ENCODE results near the gene ATP10A.

ATP10A gene

GRCh38 chr15:25812845-25813244 is 50.3 kb downstream of the ATP10A start:
- H3K27ac ChIP-seq (ENCODE audit: low read depth, low read length), result no peak overlapping the region
- H3K14ac ChIP-seq (ENCODE audit: low read length), result no peak overlapping the region
- whole genome bisulfite sequencing (ENCODE audit: extremely low coverage, insufficient coverage, insufficient read length), result no CpG with 5 or more reads among the region's 3 CpGs
- no peak overlapping the region for H4K8ac ChIP-seq (ENCODE audit: low read depth, low read length)
- no peaks in the 10 kb centered on the region for H3K27me3 ChIP-seq (ENCODE audit: insufficient read depth, low read length)
- no peak for DNase-seq
- H4K12ac ChIP-seq (ENCODE audit: low read depth, low read length), result no peak overlapping the region
- H3K79me1 ChIP-seq (ENCODE audit: low read length), result no peaks in the 10 kb centered on the region
- H2BK12ac ChIP-seq (ENCODE audit: low read length), result no peak overlapping the region
- H3K4me2 ChIP-seq (ENCODE audit: low read length), result no peak overlapping the region
- no peak overlapping the region for H4K91ac ChIP-seq (ENCODE audit: low read depth, low read length)
- no peak overlapping the region for H2BK5ac ChIP-seq (ENCODE audit: low read depth, low read length, poor library complexity)
- peaks cover 0 to 2% of the 10 kb centered on the region in 2 experiments for H3K4me1 ChIP-seq (ENCODE audit: control insufficient read depth in 1 of 2, insufficient read depth in 2 of 2, low read length in 2 of 2)
- H2AFZ ChIP-seq (ENCODE audit: insufficient read depth, low read length, poor library complexity), result no peak overlapping the region
- H3K18ac ChIP-seq (ENCODE audit: low read length), result no peak overlapping the region
- no peaks in the 10 kb centered on the region for H3K9me3 ChIP-seq (ENCODE audit: insufficient read depth, low read depth, low read length)
- no peak overlapping the region for H3K23ac ChIP-seq (ENCODE audit: low read length)
- H3K4me3 ChIP-seq (ENCODE audit: low read depth, low read length), result no peak overlapping the region
- no peaks in the 10 kb centered on the region for H3K36me3 ChIP-seq (ENCODE audit: control insufficient read depth in 1 of 2, insufficient read depth in 2 of 2, low read length in 2 of 2)
- no peak overlapping the region for H3K9ac ChIP-seq (ENCODE audit: low read length)
- H2AK5ac ChIP-seq (ENCODE audit: low read length), result no peak overlapping the region
- H2BK120ac ChIP-seq (ENCODE audit: insufficient read depth, low read length, poor library complexity), result no peak overlapping the region
- no peaks in the 10 kb centered on the region for H3K79me2 ChIP-seq (ENCODE audit: control insufficient read depth, insufficient read depth, low read length, poor library complexity)
- H3K4ac ChIP-seq (ENCODE audit: low read depth, low read length), result no peak overlapping the region

GRCh38 chr15:25812073-25812472 is 51.1 kb downstream of the ATP10A start:
- WGBS (ENCODE audit: extremely low coverage, insufficient coverage, insufficient read length), result no CpG with 5 or more reads among the region's 4 CpGs

GRCh38 chr15:25811481-25811906 is 51.6 kb downstream of the ATP10A start:
- H3K4me1 ChIP-seq (ENCODE audit: control insufficient read depth in 1 of 2, insufficient read depth in 2 of 2, low read length in 2 of 2), result peaks cover 0 to 2% of the 10 kb centered on the region in 2 experiments
- WGBS (ENCODE audit: extremely low coverage, insufficient coverage, insufficient read length), result no CpG with 5 or more reads among the region's 9 CpGs
- no peak overlapping the region for H3K4ac ChIP-seq (ENCODE audit: low read depth, low read length)
- no peak overlapping the region for H3K14ac ChIP-seq (ENCODE audit: low read length)
- no peak overlapping the region for H3K4me2 ChIP-seq (ENCODE audit: low read length)
- H3K27me3 ChIP-seq (ENCODE audit: insufficient read depth, low read length), result no peaks in the 10 kb centered on the region
- H3K79me1 ChIP-seq (ENCODE audit: low read length), result no peaks in the 10 kb centered on the region
- no peaks in the 10 kb centered on the region for H3K9me3 ChIP-seq (ENCODE audit: insufficient read depth, low read depth, low read length)
- no peak overlapping the region for H2BK12ac ChIP-seq (ENCODE audit: low read length)
- no peaks in the 10 kb centered on the region for H3K79me2 ChIP-seq (ENCODE audit: control insufficient read depth, insufficient read depth, low read length, poor library complexity)
- H3K9ac ChIP-seq (ENCODE audit: low read length), result no peak overlapping the region
- H2AFZ ChIP-seq (ENCODE audit: insufficient read depth, low read length, poor library complexity), result no peak overlapping the region
- H3K18ac ChIP-seq (ENCODE audit: low read length), result no peak overlapping the region
- H4K12ac ChIP-seq (ENCODE audit: low read depth, low read length), result no peak overlapping the region
- no peak overlapping the region for H2BK120ac ChIP-seq (ENCODE audit: insufficient read depth, low read length, poor library complexity)
- H2AK5ac ChIP-seq (ENCODE audit: low read length), result no peak overlapping the region
- H3K36me3 ChIP-seq (ENCODE audit: control insufficient read depth in 1 of 2, insufficient read depth in 2 of 2, low read length in 2 of 2), result no peaks in the 10 kb centered on the region
- no peak overlapping the region for H3K27ac ChIP-seq (ENCODE audit: low read depth, low read length)
- H4K8ac ChIP-seq (ENCODE audit: low read depth, low read length), result no peak overlapping the region
- H3K23ac ChIP-seq (ENCODE audit: low read length), result no peak overlapping the region
- no peak for DNase-seq
- peak overlapping the region; percentile 33 for H3K4me3 ChIP-seq (ENCODE audit: low read depth, low read length)
- H2BK5ac ChIP-seq (ENCODE audit: low read depth, low read length, poor library complexity), result no peak overlapping the region
- H4K91ac ChIP-seq (ENCODE audit: low read depth, low read length), result no peak overlapping the region

More at GRCh38 chr15:25812073-25812472, 51.1 kb downstream of the ATP10A start:
- H3K9ac ChIP-seq (ENCODE audit: low read length), result no peak overlapping the region
- H3K27me3 ChIP-seq (ENCODE audit: insufficient read depth, low read length), result no peaks in the 10 kb centered on the region
- no peak overlapping the region for H2BK120ac ChIP-seq (ENCODE audit: insufficient read depth, low read length, poor library complexity)
- H3K4ac ChIP-seq (ENCODE audit: low read depth, low read length), result no peak overlapping the region
- peaks cover 0 to 2% of the 10 kb centered on the region in 2 experiments for H3K4me1 ChIP-seq (ENCODE audit: control insufficient read depth in 1 of 2, insufficient read depth in 2 of 2, low read length in 2 of 2)
- no peak overlapping the region for H3K27ac ChIP-seq (ENCODE audit: low read depth, low read length)
- H2AK5ac ChIP-seq (ENCODE audit: low read length), result no peak overlapping the region
- H3K4me2 ChIP-seq (ENCODE audit: low read length), result no peak overlapping the region
- no peak overlapping the region for H3K14ac ChIP-seq (ENCODE audit: low read length)
- H2BK12ac ChIP-seq (ENCODE audit: low read length), result no peak overlapping the region
- DNase-seq, result no peak
- no peak overlapping the region for H2BK5ac ChIP-seq (ENCODE audit: low read depth, low read length, poor library complexity)
- H4K91ac ChIP-seq (ENCODE audit: low read depth, low read length), result no peak overlapping the region
- H4K8ac ChIP-seq (ENCODE audit: low read depth, low read length), result no peak overlapping the region
- peak overlapping the region; percentile 33 for H3K4me3 ChIP-seq (ENCODE audit: low read depth, low read length)
- no peak overlapping the region for H3K18ac ChIP-seq (ENCODE audit: low read length)
- H3K9me3 ChIP-seq (ENCODE audit: insufficient read depth, low read depth, low read length), result no peaks in the 10 kb centered on the region
- H3K23ac ChIP-seq (ENCODE audit: low read length), result no peak overlapping the region
- H3K79me2 ChIP-seq (ENCODE audit: control insufficient read depth, insufficient read depth, low read length, poor library complexity), result no peaks in the 10 kb centered on the region
- H4K12ac ChIP-seq (ENCODE audit: low read depth, low read length), result no peak overlapping the region
- no peak overlapping the region for H2AFZ ChIP-seq (ENCODE audit: insufficient read depth, low read length, poor library complexity)
- H3K36me3 ChIP-seq (ENCODE audit: control insufficient read depth in 1 of 2, insufficient read depth in 2 of 2, low read length in 2 of 2), result no peaks in the 10 kb centered on the region
- no peaks in the 10 kb centered on the region for H3K79me1 ChIP-seq (ENCODE audit: low read length)

- H4K12ac ChIP-seq (ENCODE audit: low read depth, low read length), result no peak overlapping the region
- DNase-seq, result no peak
- WGBS (ENCODE audit: extremely low coverage, insufficient coverage, insufficient read length), result no CpG with 5 or more reads among the region's 13 CpGs
- H3K27ac ChIP-seq (ENCODE audit: low read depth, low read length), result no peak overlapping the region
- no peak overlapping the region for H2BK12ac ChIP-seq (ENCODE audit: low read length)
- H2AK5ac ChIP-seq (ENCODE audit: low read length), result no peak overlapping the region
- no peaks in the 10 kb centered on the region for H3K27me3 ChIP-seq (ENCODE audit: insufficient read depth, low read length)
- no peak overlapping the region for H3K4me2 ChIP-seq (ENCODE audit: low read length)
- no peaks in the 10 kb centered on the region for H3K9me3 ChIP-seq (ENCODE audit: insufficient read depth, low read depth, low read length)
- no peaks in the 10 kb centered on the region for H3K79me2 ChIP-seq (ENCODE audit: control insufficient read depth, insufficient read depth, low read length, poor library complexity)
- no peak overlapping the region for H2BK120ac ChIP-seq (ENCODE audit: insufficient read depth, low read length, poor library complexity)
- no peak overlapping the region for H3K9ac ChIP-seq (ENCODE audit: low read length)
- H3K4me1 ChIP-seq (ENCODE audit: control insufficient read depth in 1 of 2, insufficient read depth in 2 of 2, low read length in 2 of 2), result peaks cover 0 to 2% of the 10 kb centered on the region in 2 experiments
- no peak overlapping the region for H3K4me3 ChIP-seq (ENCODE audit: low read depth, low read length)
- H3K18ac ChIP-seq (ENCODE audit: low read length), result no peak overlapping the region
- H4K91ac ChIP-seq (ENCODE audit: low read depth, low read length), result no peak overlapping the region
- H4K8ac ChIP-seq (ENCODE audit: low read depth, low read length), result no peak overlapping the region
- H3K36me3 ChIP-seq (ENCODE audit: control insufficient read depth in 1 of 2, insufficient read depth in 2 of 2, low read length in 2 of 2), result no peaks in the 10 kb centered on the region
- no peaks in the 10 kb centered on the region for H3K79me1 ChIP-seq (ENCODE audit: low read length)
- no peak overlapping the region for H3K23ac ChIP-seq (ENCODE audit: low read length)
- no peak overlapping the region for H2AFZ ChIP-seq (ENCODE audit: insufficient read depth, low read length, poor library complexity)
- H3K4ac ChIP-seq (ENCODE audit: low read depth, low read length), result no peak overlapping the region
- no peak overlapping the region for H3K14ac ChIP-seq (ENCODE audit: low read length)
- H2BK5ac ChIP-seq (ENCODE audit: low read depth, low read length, poor library complexity), result no peak overlapping the region
Measured at GRCh38 chr15:25810631-25811091, 52.5 kb downstream of the ATP10A start.
